GM18502 (cell line): Measurements from ENCODE around the gene TBC1D23.
"Not testable (repeated sequence)": the region's sequence is repeated elsewhere in the genome, so short reads cannot be mapped to it uniquely, and the experiment has no call there.

Experiments
- ATAC-seq: cut with Tn5 transposase; IDR thresholded peaks from one replicate; pipeline ENCODE4 v1.9.1; 2021; ENCODE audit warnings: mild to moderate bottlenecking; ENCODE audit not compliant: unreplicated experiment, poor library complexity

TBC1D23 gene

DNA sequence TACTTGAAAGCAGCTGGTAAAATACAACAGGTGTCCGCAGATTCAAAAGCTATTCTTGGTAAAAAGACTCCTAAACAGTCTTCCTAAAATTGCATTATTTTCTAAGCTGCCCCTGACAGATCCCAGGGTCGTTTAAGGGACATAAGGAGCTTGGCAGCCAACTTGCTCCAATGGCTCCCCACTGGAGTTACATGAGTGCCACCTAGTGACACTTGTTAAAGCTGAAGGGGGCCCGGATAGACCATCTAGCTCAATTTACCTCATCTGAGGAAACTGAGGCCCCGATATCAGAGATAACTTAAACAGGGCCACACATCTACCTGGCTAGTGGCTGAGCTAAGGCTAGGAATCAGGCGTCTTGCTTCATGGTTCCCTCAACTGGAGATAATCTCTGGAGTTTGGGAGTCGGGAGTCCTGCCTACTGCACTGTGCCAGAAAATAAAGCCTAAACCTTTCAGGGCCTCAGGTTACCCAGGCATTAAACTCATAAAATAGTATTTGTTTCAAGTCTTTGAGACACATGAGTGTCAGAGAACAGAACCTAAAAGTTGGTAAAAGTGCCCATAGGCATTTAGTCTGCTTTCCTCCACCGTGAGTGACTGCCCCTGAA is 6.5 kb upstream of the TBC1D23 start:
- ATAC-seq, result peak; percentile 78

GRCh38 chr3:100256731-100257151 is 4.1 kb upstream of the TBC1D23 start:
- ATAC-seq, result no peak

DNA sequence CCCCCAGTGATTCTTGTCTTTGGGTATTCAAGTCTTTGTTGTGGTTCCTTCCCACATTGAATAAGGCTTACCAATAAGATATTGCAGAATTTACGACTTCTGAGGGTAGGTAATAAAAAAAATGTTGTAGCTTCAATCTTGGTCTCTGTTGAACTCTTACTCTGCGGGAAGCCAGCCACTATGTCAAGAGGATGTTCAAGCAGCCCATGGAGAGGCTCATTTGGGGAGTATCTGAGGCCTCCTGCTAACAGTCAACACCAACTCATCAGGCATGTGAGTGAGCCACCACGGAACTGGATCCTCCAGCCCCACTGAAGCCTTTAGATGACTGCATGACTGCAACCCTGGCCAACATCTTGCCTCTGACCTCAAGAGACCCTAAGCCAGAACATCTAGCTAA is 3.2 kb upstream of the TBC1D23 start:
- no peak for ATAC-seq

- no peak for ATAC-seq
Observed at GRCh38 chr3:100260081-100260684, 609 bp upstream of the TBC1D23 start.

GRCh38 chr3:100261485-100261903 is 702 bp downstream of the TBC1D23 start:
- ATAC-seq, result no peak

GRCh38 chr3:100262925-100263324 is 2.1 kb downstream of the TBC1D23 start:
- ATAC-seq, result not testable (repeated sequence)

DNA sequence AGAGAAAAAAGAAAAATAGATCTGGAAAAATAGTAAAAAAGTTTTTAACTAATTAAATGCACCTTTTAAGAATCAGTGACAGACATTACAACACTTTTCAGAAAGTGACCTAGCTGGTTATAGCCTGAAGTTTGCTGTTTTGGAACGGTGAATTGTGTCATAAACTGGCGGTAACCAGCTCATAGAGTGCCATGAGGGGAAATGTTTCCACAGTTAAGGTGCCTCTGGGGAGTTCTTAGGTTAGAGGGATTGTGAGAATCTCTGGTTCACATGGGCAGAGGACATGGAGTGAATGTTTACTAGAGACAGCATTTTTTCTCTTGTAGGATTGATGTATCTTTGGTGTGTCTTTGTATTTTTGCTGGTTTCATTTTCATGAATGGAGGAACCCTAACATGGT is 2.8 kb downstream of the TBC1D23 start:
- ATAC-seq, result no peak

DNA sequence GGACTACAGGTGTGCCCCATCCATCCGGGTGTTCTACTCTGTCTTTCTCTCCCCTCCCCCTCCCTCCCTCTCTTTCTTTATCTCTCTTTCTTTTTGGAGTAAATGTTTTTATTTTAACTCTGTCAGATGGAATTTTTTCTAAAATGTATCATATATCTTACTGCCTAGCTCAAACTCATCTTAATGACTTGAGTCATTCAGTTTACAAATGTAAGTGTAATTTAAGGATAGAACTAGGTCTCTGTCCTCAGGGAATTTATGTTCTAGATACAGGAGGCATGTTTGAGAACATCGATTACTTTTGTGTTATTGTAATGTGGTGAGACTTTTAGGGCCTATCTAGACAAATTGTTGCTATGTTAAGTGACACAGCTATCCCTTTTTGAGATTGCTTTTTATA is 3.5 kb downstream of the TBC1D23 start:
- no peak for ATAC-seq

GRCh38 chr3:100265016-100265415 is 4.2 kb downstream of the TBC1D23 start:
- no peak for ATAC-seq

GRCh38 chr3:100266531-100266930 is 5.7 kb downstream of the TBC1D23 start:
- no peak for ATAC-seq

DNA sequence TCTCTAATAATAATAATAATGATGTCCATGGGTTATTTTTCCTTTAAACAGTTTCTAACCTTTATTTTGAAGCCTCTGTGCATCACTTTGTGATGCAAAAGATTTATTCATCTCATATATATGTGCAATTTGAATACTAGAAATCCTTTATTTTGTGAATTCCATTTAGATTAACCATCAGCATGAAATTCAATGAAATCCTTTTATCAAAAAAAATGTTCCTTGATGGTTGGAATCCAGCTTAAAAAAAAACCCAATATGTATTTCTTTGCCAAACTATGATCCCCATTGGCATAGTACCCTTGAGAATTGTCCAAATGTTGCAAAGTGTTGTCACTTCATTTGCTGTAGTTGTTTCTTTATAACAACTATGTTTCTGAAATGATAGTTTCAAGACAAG is 7.4 kb downstream of the TBC1D23 start:
- ATAC-seq, result no peak

GRCh38 chr3:100269001-100269400 is 8.2 kb downstream of the TBC1D23 start:
- no peak for ATAC-seq

GRCh38 chr3:100269410-100270214 is 8.8 kb downstream of the TBC1D23 start:
- peak; percentile 29 for ATAC-seq

GRCh38 chr3:100270215-100270583 is 9.4 kb downstream of the TBC1D23 start:
- peak; percentile 46 for ATAC-seq

DNA sequence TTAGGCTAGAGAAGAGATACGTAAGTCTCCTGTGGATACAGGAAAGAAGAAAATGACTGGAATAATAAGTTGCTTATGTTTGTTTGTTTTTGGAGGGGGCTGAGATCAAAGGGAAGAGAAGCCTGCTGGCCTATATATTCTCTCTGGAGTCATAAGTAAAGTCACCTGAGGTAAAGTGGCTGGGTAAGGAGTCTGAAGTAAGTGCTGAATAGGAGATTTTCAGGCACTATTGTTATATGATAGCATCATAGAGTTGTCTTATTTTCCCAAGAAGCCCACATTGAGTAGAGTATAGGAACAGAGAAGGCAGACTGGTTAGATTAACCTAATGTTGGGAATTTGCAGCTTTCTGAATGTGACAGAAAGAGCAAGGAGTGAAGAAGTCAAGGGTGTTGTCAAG is 10.7 kb downstream of the TBC1D23 start:
- no peak for ATAC-seq

GRCh38 chr3:100272797-100273611 is 12.2 kb downstream of the TBC1D23 start:
- ATAC-seq, result not testable (repeated sequence)

- ATAC-seq, result peak; percentile 75
Observed at GRCh38 chr3:100274361-100274760, 13.6 kb downstream of the TBC1D23 start.

DNA sequence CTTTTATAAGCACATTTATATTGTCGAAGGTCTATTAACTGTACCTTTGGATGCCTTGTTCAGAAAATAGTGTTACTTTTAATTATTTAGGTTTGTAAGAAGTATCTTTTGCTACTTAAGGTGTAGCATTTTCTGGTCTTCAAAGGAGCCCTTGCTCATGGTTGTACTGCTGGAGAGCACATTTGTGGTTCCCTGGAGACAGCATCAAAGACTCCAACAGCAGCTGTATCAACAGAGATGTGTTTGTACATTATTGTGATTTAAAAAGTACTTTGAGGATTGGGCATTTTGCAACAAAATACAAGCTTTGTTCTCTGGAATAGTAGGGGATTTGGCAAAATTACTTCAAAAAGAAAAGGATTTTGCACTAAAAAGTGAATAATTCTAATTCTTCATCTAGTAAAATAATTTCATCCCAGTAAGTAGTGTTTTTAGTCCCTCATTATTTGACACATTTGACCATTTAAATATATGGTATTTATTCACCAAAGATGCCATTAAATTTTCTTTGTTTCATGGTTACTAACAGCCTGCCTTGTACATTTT is 16.5 kb downstream of the TBC1D23 start:
- no peak for ATAC-seq

DNA sequence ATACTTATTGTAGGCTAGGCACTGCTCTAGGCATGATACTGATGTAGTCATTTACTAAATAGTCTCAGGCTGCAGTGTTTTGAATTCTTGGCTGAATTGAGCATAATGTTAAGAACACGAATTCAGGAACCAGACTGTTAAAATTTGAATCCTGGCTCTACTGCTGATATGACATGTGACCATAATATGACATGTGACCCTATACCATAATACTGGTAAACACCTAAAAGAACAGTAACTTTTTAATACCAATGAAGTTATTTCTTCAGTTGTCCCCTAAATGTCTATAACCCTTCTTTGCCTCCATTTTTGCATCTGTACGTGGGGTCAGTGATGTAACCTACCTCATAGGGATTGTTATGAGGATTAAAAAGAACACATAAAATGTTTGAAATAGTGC is 18.1 kb downstream of the TBC1D23 start:
- no peak for ATAC-seq

DNA sequence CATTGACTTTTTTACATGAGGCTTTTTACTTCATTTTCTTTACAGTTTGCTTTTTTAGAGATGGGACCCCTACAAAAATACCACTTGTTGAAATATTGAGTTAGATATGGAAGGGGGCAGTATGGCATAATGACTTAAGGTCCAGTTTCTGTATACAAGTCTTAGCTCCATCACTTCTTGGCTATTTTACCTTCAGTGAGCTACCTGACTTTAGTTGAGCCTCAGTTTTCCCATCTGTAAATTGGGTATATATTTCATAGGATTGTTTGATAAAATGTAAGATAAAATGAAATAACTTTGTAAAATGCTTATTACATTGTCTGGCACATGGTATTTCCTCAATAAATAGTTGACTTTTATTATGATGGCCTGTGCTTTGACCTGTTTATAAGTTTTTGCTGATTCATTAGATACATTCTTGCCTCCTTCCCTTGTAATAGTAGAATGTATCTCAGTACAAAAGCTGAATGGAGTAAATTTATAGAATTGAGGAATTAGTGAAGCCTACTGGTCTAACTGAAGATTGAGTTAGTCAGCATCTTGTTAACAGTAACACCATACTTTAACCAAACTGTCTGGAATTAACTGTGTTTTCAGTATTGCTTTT is 27.6 kb downstream of the TBC1D23 start:
- ATAC-seq, result no peak
